Type B pancreatic cell (in vitro differentiated cells): ENCODE results near the gene FAM204A. TPM values are rescaled to one million over a fixed set of nuclear protein-coding genes. Genes with fewer than 3 reads are reported as not detected.

Experiments used
- DNase-seq: peaks from one replicate; pipeline ENCODE4 v3.0.0; 2021; ENCODE audit warnings: mixed read lengths; ENCODE audit not compliant: unreplicated experiment; ENCODE audit errors: extremely low spot score
- H3K27ac Mint-ChIP-seq: 2 replicates; pipeline ENCODE4 v1.8.0; 2021; ENCODE audit warnings: mild to moderate bottlenecking, mixed read lengths
- H3K27me3 Mint-ChIP-seq: 2 replicates; pipeline ENCODE4 v1.8.0; 2021; ENCODE audit warnings: mixed read lengths
- H3K36me3 Mint-ChIP-seq: 2 replicates; pipeline ENCODE4 v1.8.0; 2021; ENCODE audit warnings: mixed read lengths
- H3K4me1 Mint-ChIP-seq: one replicate; pipeline ENCODE4 v1.8.0; 2021; ENCODE audit warnings: mixed read lengths; ENCODE audit not compliant: unreplicated experiment
- H3K4me3 Mint-ChIP-seq: 2 replicates; pipeline ENCODE4 v1.8.0; 2021; ENCODE audit warnings: mild to moderate bottlenecking, mixed read lengths
- H3K9me3 Mint-ChIP-seq: 2 replicates; pipeline ENCODE4 v1.8.0; 2021; ENCODE audit warnings: mixed read lengths
- CTCF ChIP-seq: fragments of 200-600 bp; sonication (generic); conservative IDR thresholded peaks from 2 replicates; pipeline ENCODE4 v1.5.0; 2021; ENCODE audit warnings: antibody characterized with exemption, mild to moderate bottlenecking
- total RNA-seq: library from RNA; stranded (reverse); gene quantifications from 2 replicates; pipeline ENCODE4 v1.2.1, GENCODE V29; 2021; ENCODE audit warnings: low replicate concordance

The FAM204A gene
- total RNA-seq, 1 donor from 2014 or later: 58.0 TPM

DNA sequence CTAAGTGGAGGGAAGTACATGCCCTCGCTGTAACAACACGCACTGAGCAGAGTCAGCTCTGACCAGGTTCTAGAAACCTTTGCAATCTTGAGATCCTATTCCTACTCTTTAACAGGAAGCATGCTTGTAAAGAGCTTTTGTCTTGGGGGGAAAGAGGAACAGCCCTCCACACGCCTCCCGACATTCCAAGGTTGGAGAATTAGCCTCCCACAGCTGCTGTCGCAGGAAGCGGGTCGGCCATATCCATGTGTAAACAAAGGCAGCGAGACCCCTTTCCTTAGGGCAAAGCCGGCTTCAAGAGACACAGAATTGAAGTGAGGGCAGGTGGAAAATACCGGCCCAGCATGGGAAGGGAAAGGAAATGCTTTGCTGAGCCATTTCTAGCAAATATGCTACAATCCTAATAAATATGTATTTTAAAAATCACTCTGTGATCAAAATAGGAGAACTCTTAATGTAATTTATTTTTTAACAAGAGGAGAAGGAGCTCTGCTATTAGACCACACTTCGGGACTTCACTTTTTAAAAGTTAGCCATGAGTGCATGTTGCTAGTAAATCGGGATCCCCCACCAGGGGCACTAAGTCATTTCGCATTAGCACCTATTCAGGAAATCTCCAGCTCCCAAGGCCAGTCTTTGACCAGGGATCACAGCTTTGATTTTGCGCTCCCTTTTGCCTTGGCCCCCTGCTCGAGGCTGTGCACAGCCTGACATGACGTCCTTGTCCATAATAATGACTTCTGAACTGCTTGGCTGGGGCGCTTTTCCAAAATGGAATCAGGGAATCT lies 55.9 kb downstream of the FAM204A start:
- peaks cover 25% of the 10 kb centered on the region for H3K27me3 Mint-ChIP-seq
- H3K27ac Mint-ChIP-seq: no peak overlapping the region
- DNase-seq: no peak
- no peak overlapping the region for H3K4me3 Mint-ChIP-seq
- no peaks in the 10 kb centered on the region for H3K36me3 Mint-ChIP-seq
- no peaks in the 10 kb centered on the region for H3K4me1 Mint-ChIP-seq
- TF ChIP-seq CTCF: no peak
- peaks cover 7% of the 10 kb centered on the region for H3K9me3 Mint-ChIP-seq

DNA sequence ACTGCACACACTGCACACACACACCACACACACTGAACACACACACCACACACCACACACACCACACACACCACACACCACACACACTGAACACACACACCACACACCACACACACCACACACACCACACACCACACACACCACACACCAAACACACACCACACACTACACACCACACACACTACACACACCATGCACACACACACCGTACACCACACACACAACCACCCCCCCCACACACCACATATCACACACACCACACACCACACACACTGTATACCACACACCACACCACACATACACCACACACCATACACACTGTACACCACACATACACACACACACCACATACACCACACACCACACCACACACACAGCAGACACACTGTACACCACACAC lies 59.5 kb downstream of the FAM204A start:
- no peak for TF ChIP-seq CTCF
- Mint-ChIP-seq H3K36me3 (no peaks in the 10 kb centered on the region), H3K9me3 (peaks cover 4% of the 10 kb centered on the region), H3K27me3 (peaks cover 25% of the 10 kb centered on the region), H3K27ac (no peak overlapping the region), H3K4me3 (no peak overlapping the region), H3K4me1 (no peaks in the 10 kb centered on the region)
- no peak for DNase-seq

GRCh38 chr10:118278649-118279048 lies 63.5 kb downstream of the FAM204A start:
- Mint-ChIP-seq H3K36me3 (no peaks in the 10 kb centered on the region), H3K9me3 (peaks cover 4% of the 10 kb centered on the region), H3K27me3 (peaks cover 7% of the 10 kb centered on the region), H3K4me1 (no peaks in the 10 kb centered on the region), H3K4me3 (no peak overlapping the region), H3K27ac (no peak overlapping the region)
- no peak for TF ChIP-seq CTCF
- no peak for DNase-seq

GRCh38 chr10:118277871-118278270 lies 64.3 kb downstream of the FAM204A start:
- H3K9me3 Mint-ChIP-seq: peaks cover 4% of the 10 kb centered on the region
- H3K4me3 Mint-ChIP-seq: no peak overlapping the region
- DNase-seq: no peak
- H3K4me1 Mint-ChIP-seq: no peaks in the 10 kb centered on the region
- H3K36me3 Mint-ChIP-seq: no peaks in the 10 kb centered on the region
- H3K27me3 Mint-ChIP-seq: peaks cover 7% of the 10 kb centered on the region
- no peak overlapping the region for H3K27ac Mint-ChIP-seq
- TF ChIP-seq CTCF: no peak

DNA sequence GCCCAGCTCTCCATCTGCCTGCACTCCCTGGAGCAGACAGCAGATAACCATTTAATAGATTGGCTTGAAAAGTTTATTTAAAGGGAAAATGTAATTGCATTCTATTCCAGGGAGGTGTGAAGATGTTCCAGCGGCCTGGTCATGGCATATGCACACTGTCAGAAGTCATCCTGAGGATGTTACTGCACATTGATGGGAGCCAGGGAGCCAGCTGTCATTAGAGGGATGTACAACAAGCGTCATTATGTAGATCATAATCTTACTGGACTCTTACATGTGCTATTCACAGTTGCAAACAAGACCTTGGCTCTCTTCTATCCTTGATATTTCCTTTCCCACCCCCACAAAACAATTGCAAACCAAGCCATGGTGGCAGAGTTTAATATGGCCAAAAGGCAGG lies 65.4 kb downstream of the FAM204A start:
- H3K4me1 Mint-ChIP-seq: peaks cover 8% of the 10 kb centered on the region

More for the DNA sequence above, 65.4 kb downstream of the FAM204A start:
- Mint-ChIP-seq H3K9me3 (peaks cover 4% of the 10 kb centered on the region), H3K27ac (no peak overlapping the region), H3K36me3 (no peaks in the 10 kb centered on the region), H3K27me3 (peaks cover 15% of the 10 kb centered on the region), H3K4me3 (no peak overlapping the region)
- TF ChIP-seq CTCF: no peak
- no peak for DNase-seq
